Mammary epithelial cell (primary cell): ENCODE data around the gene CPED1.
"Not testable (repeated sequence)": the region's sequence is repeated elsewhere in the genome, so short reads cannot be mapped to it uniquely, and the experiment has no call there.

Experiments
- CTCF ChIP-seq, 2 donors: IDR thresholded peaks in 1 of 2; conservative IDR thresholded peaks in 1 of 2; 2 replicates each; pipeline ENCODE4 v1.5.1; 2011 to 2012; ENCODE audit warnings: inconsistent platforms in 2 of 2, low read length in 2 of 2, mild to moderate bottlenecking in 2 of 2, control low read depth in 1 of 2, low read depth in 1 of 2; ENCODE audit not compliant: insufficient read depth in 1 of 2; ENCODE audit errors: extremely low read depth in 1 of 2
- EZH2 ChIP-seq: IDR thresholded peaks from 2 replicates; pipeline ENCODE4 v1.6.1; 2012; ENCODE audit warnings: low read length, inconsistent platforms, borderline replicate concordance

- TF ChIP-seq EZH2; CTCF (conservative IDR thresholded peaks at IDR 0.05 in 1 of 2, IDR thresholded peaks at IDR 0.05 in 1 of 2; ENCODE audit: extremely low read depth in 1 of 2, insufficient read depth in 1 of 2, low read depth in 1 of 2, low read length in 2 of 2): not testable (repeated sequence)
Observed at GRCh38 chr7:121075424-121075841, 86.9 kb downstream of the CPED1 start.
